Raji (cell line): ENCODE results near the gene SFRP5.

Source experiments
- POLR2A ChIP-seq: IDR thresholded peaks from 2 replicates; pipeline ENCODE4 v1.6.1; 2011; ENCODE audit warnings: low read depth, low read length, control low read depth; ENCODE audit not compliant: insufficient read depth

The SFRP5 gene

DNA sequence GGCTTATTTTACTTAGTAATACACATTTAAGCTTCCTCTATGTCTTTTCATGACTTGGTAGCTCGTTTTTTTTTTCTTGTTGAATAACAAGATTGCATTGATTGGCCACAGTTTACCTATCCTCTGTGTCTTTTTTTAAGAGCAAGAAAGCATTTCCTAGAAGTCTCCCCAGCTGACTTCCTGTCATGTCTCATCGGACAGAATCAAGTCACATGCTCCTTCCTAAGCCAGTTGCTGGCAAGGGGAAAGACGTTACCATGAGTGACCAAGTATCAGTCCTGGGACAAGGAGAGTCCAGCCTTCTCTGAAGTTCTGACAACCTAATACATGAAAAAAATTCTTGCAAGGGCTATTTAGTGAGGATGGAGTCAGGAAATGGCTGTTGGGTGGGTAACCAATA lies 24.9 kb upstream of the SFRP5 start:
- TF ChIP-seq POLR2A, result no peak

DNA sequence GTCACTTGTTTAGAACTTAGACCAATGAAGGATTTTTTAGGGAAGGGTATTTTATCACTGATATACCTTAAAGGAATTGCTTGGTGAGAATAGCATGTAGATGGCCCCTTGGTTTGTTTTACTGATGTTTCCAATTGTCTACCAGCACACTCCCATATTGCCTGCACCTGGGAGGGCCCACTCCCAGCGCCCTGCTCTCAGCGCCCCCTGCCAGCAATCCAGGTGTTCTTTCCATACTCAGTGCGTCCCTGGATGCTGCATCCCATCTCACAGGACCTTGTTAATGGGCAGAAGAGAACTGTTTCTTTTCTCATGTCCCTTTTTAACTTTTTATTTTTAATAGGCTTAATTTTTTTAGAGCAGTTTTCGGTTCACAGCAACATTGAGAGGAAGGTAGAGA lies 24.1 kb upstream of the SFRP5 start:
- no peak for TF ChIP-seq POLR2A

DNA sequence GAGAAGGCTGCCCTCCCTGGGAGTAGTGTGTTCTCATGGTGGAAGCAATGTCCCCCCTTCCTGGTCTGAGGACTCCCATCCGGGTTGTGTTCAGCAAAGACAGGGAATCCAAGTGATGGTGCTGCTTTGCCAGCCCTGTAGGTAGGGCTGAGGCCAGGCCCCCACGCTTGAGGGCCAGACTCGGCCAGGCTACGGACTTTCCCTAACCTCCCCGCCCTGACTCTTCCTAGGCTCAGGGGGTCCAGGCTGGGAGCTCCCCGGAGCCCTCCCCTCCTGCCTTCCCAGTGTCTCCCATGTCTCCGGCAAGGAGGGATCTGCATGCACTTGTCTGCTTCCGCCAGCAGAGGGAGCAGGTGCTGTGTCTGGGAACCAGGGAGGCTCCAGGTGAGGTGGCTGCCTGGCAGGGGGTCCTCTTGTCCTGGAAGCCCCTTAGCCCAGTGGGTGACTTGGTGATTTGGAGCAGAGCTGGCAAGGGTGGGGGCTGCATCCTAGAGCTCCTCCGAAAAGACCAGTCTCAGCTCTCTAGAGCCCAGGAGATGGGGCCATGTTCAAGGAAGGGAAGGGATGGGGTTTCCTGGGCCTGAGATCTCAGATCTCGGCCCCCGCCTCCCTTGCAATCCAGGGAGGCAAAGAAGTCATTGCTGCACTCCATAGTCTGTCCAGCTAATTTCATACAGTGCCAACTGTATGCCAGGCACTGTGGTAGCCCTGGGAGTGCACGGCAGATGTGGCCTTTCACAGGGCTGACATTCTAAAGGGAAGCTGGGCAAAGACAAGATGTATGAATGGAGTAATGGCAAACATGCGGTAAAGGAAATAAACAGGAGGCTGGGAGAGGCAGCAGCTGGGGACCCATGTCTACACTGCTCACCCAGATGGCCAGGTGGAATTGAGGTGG lies 20.3 kb upstream of the SFRP5 start:
- no peak for TF ChIP-seq POLR2A

DNA sequence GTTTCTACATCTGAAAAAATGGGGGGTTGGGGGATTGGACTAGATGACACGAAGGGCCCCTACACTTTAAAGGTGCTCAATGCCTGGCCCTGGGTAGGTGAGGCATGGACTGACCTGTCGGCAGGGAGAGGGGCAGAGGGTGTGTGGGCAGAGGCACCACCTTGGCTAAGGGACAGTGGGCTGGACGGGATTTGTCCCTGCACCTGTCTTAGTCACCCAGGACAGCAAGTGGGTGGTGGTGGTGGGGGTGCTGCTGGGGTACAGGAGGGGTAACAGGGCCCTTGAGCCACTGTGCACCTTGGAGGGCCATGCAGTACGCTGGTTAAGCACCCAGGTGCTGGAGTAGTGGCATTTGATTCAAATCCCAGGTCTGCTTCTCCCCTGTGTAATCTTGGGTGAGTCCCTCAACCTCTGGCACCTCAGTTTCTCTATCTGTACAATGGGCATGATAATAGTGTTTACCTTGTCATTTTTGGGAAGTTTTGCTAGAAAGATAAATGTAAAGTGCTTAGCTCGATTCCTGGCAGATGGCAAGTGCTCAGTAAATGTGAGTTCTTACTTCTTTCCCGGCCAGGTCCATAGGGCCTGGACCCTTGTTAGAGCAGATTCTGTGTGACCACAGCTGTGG lies 18.1 kb upstream of the SFRP5 start:
- TF ChIP-seq POLR2A, result no peak

DNA sequence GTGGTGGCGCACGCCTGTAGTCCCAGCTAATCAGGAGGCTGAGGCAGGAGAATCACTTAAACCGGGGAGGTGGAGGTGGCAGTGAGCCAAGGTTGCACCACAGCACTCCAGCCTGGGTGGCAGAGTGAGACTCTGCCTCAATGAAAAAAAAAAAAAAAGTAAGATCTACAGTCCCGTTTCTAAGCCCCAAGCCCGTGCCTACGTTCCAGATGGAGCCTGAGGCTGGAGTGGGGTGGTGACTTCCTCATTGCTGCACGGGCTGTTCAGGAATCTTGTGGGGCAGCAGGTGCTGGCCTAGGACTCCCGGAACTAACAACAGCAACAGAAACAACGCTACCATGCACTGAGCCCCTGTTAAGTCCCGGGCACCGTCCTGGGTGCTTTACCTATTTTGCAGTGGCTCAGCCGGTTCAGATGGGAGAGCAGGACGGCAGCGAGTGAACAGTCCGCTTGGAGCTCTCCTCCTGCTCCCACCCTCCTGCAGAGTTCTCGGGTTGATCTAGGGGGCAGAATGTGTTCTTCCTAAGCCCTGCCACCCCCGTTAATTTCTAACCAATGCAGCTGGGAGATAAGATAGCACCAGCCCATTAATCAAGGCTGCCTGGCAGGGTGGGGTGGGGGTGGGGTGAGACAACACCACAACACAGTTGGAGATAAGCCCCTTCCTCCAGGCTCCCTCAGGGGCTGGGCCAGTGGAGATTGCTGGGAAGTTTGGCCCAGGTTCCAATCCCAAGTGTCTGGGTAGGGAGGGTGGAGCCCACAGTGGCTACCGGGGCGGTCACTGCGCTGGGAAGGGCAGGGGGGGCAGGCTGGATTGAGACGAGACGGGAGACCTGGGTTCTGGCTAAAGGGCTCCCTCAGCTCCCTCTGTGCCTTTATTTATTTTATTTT lies 17.0 kb upstream of the SFRP5 start:
- no peak for TF ChIP-seq POLR2A

DNA sequence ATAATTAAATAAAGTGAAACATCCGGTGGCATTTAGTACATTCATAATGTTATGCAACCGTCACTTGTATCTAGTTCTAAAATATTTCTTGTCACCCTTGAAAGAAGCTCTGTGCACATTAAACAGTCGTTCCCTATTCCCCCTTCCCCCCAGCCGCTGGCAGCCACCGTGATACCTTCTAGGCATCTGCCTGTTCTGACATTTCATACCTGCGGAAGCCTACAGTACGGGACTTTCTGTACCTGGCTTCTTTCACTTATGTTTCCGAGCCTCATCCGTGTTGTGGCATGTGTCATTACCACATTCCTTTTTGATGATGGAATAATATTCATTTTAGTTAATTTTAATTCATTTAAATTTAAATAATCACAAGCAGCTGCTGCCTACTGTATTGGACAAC lies 13.9 kb upstream of the SFRP5 start:
- TF ChIP-seq POLR2A, result no peak

DNA sequence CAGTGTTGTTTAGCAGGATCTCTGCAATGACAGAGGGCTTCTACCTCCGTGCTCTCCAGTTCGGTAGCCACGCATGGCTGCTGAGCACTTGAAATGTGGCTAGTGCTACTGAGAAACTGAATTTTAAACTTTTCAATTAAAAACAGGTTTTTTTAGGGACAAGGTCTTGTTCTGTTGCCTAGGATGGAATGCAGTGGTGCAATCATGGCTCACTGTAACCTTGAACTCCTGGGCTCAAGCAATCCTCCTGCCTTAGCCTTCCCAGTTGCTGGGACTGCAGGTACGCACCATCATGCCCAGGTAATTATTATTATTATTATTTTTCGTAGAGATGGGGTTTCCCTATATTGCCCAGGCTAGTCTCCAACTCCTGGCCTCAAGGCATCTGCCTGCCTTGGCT lies 13.4 kb upstream of the SFRP5 start:
- no peak for TF ChIP-seq POLR2A

DNA sequence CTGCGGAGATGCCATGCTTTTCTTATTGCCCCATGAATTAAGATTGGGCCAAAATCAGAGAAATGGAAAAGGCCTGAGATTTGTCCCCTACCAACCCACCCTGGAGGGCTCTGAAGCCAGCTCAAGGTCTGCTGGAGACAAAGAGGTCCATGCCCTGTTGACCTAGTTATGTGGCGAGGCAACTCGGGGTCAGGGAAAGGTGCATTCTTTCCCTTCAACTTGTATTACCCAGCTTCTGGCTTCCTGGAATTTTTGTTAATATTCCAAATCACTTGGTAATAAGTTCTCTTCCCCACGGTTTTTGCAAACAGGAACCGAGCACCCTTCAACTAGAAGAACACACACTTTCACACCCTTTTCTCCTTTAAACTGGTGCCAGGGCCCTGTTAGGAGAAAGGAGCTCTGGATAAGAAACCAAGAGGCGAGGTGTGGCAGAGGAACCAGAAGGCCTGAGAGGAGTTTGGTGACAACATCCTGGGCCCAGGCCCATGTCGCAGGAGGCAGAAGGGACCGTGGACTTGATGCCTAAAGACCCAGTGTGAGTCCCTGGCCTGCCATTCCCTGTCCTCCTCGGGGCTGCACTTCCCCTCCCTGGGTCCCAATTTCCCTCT lies 12.5 kb upstream of the SFRP5 start:
- no peak for TF ChIP-seq POLR2A

DNA sequence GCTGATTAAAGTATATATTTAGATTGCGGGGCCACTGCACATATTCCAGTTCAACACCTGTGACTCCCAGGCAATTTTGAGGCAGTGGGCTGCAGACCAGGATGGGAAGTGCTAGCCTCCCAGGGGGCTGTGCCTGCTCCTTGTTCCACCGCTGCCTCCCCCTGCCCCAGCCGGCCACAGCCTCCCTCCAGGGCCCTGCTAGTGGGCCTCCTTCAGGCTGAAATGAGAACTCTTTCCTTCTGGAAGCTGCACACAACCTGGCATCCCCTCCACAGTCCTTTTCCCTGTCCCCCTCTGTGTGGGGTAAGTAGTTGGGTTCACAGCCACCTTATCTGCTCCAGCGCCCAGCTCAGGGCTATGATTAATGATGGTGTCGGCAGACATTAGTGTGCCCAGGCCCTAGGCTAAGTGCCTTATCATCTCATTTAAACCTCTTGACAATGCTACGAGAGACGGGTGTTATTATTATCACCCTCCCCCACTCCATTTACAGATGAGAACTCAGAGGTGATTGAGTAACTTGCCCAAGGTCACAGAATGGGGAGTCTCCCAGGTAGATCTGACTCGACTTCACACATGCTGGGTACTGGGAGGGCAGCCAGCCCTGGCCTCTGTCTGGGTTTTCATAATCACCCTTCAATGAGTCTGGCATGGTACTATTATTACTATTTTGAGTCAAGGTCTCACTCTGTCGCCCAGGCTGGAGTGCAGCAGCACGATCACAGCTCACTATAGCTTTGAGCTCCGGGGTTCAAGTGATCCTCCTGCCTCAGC lies 10.8 kb upstream of the SFRP5 start:
- no peak for TF ChIP-seq POLR2A

DNA sequence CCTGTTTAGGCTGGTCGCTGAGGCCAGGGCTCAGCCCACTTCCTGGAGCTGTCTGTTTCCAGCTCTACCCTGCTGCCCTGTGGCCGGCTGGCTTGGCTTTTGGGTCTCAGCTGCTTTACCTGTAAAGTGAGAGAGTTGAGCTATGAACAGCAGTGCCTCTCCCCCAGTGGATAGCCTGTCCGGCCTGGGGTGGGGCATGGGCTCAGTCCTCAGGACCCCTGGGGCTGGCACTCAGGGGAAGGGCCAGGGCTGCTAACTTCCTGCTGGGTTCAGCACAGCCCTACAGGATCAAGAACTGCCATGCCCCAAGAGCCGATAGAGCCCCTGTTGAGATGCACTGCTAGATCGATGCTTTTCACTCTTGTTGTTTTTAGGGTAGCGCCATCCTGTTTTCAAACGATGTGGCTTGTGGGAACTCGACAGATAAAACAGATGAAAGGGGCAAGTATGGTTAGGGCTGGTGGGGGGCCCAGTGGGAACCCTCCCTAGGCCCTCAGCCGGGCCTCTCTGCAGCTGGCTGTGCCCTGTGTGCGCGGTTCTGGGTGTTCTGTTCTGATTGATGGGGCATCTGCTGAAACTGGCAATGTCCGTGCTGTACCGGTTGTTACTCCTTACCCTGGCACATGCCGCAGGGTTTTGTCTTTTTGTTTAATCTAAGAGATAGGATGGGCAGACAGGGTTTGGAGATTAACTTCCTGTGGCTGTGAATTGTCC lies 10.0 kb upstream of the SFRP5 start:
- no peak for TF ChIP-seq POLR2A

DNA sequence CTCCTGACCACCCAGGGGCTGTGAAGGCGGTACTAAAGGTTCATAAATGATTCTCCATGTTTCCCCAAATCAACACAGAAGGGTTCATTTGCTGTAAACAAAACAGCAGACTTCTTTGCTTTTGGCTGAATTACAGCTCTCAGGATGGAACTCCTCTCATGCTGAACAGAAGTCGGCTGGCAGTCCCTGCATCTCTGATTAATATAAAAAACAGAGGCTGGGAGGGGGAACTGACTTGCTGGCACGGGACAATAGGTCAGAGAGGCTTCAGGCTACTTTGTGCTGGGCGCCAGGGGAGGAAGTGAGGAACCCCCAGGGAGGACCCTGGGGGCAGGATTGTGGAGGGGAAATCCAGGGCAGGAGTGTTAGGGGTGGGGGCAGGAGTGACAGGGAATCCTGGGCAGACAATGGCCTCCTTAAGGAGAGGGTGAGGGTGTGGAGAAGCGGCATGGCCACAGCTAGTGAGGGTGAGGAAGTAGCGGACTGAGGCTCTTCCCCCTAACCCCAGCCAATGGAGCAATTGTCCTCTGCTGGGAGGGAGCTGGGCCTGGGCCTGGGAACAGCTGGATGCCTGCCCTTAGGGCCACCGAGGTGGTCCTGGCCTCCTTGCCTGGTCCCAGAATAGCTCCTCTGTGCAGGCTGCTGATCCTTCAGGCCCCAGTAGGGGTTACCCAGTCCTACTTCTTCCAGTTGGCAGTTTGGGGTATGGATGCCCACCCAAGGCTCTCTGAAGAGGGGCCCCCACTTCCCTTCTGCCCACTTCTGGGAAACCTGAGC lies 9.2 kb upstream of the SFRP5 start:
- no peak for TF ChIP-seq POLR2A

DNA sequence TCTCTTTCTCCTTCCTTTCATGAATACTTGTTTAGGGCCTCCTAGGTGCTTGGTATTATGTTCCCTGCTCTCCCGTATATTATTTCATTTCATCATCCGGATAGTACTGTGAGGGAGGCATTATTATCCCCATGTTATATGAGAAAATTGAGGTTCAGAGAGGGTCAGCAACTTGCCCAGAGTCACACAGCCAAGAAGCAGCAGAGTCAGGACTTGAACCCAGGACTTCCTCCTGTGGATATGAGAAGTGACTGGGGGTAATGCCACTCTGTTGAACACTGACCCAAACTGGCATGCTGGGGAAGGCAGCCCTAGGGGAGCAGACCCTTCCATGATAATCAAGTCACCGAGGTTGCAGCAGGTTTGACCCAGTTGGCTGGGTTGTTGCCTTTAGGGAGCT lies 8.2 kb upstream of the SFRP5 start:
- TF ChIP-seq POLR2A, result no peak

DNA sequence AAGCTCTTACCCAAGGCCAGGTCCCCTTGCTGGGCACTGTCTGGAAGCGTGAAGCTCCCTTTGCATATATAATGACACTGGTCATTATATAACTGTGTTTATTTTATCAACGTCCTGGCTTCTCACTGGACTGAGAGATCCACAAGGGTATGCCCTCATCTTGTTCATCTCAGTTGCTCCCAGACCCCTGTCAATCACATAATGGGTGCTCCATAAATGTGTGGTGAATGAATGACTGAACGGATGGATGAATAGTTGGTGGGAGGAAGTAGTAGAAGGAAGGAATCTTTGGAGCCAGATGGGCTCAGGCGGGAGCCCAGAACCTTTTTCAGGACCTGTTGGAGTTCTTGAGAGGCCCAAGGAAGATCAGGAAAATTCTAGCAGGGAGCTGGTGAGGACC lies 7.7 kb upstream of the SFRP5 start:
- TF ChIP-seq POLR2A, result no peak

DNA sequence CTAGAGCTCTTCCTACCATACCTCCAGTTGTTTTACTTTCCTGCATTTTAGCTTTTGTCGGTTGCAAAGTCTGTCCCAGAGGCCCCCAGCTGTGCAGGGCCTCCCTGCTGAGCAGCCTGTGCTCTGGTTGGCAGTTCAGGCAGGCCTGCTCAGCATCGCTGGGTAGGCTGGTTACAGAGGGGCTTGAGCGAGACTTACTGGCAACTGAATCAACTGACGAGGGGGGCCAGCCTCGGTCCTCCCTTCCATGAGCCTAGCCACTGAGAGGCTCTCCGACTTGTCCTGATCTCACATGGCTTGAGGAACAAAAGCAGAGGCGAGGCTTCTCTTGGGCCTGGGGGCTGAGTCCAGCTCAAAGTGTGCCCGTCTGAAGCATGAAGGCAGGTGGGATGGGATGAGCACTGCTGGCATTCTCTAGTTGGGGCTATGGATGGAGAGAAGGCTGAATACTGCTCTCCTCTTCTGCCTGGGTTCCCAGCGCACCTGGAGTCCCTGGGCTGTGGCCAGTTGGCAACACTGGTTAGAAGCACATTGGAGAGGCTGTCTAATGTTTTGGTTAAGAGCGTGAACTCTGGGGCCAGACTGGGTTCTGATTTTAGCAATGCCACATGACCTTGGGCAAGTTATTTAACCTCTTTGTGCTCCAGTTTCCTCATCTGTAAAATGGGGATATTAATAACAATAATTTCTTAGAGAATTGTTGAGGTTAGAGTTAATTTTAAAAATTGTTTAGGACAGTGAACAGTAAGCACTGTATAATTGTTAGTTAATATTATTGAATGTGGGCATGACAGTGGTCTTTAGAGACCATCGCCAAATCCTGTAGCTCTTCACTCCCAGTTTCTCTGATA lies 6.9 kb upstream of the SFRP5 start:
- TF ChIP-seq POLR2A, result no peak
